ENCODE measurements around the gene FIBP. TPM values are rescaled to one million over a fixed set of nuclear protein-coding genes. Genes with fewer than 3 reads are reported as not detected.

FIBP gene
- total and polyA plus RNA-seq, 5 donors: 37.8 to 46.6 (median 41.8) TPM

DNA sequence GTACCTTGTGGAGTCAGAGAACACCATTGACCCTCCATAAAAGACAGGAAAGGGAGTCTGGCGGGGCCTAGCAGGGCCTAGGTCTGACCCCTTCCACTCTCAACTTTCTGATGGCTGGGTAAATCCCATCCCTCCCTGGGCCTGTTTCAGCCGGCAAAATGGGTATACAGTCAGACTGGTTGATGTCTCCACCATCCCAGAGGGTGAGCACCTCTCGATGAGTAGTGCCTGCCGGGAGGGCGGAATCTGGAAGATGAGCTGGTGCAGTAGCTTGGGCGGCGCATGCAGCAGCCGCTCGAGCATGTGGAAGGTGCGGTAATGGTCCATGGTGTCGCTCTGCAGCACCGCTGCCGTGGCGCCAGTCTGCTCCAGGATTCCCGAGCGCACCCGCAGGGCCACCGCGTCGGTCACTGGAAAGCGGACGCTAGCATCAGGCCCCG lies 528 bp downstream of the FIBP start:
- DNase-seq: no peak
- peaks cover 6% of the 10 kb centered on the region for H3K4me1 ChIP-seq (ENCODE audit: control insufficient read depth, insufficient read depth, low read length)
- H3K9me3 ChIP-seq (ENCODE audit: control insufficient read depth, low read length): no peaks in the 10 kb centered on the region
- no peaks in the 10 kb centered on the region for H3K27me3 ChIP-seq (ENCODE audit: control insufficient read depth, insufficient read depth)
- no peak for ATAC-seq
- H3K4me3 ChIP-seq (ENCODE audit: low read length): peak overlapping the region; percentile 55
- peak overlapping the region; percentile 49 for H3K27ac ChIP-seq (ENCODE audit: low read length)
- intact Hi-C loops (cut with DNase I): loop anchor here in 2 of 4 donors (5.0 to 10.0 kb wide), 3 partner anchors 75 to 100 kb away; partner anchors contain the start of gene SART1 (in 2 of the 2)
- WGBS: 3% methylated on average over 23 of the region's 23 CpGs

DNA sequence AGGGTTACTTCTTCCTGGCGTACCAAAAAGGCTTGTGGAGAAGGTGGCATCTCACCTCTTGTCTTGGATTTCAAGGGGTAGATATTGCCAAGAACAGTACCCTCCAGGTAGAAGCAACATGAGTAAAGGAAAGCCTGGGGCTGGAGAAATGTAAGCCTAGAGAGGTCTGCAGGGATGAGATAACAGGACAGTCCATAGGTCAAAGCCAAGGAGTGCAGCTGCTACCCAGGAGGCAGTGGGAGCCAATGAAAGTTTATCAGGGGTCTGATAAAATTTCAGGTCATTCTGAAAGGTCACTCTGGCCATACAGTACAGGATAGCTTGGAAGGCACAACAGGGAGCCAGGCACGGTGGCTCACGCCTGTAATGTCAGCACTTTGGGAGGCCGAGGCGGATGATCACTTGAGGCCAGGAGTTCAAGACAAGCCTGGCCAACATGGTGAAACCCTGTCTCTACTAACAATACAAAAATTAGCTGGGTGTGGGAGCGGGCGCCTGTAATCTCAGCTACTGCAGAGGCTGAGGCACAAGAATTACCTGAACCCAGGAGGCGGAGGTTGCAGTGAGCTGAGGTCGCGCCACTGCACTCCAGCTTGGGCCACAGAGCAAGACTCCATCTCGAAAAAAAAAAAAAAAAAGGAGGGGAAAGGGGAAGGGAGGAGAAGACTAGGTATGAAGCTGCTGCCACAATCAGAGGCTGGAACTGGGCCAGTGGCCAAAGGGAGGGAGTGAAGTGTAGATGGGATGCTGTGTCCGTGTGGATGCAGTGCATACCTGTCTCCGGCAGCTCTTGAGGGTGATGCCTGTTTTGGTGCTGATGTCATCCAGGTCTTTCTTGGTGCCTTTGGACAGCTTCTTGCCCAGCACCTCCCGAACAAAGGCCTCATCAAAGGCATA lies 1.2 kb downstream of the FIBP start:
- WGBS: 76% methylated on average over 14 of the region's 14 CpGs
- ATAC-seq: no peak
- Histone ChIP-seq H3K27me3 (ENCODE audit: control insufficient read depth, insufficient read depth) (no peaks in the 10 kb centered on the region), H3K4me3 (ENCODE audit: low read length) (peak overlapping the region; percentile 55), H3K4me1 (ENCODE audit: control insufficient read depth, insufficient read depth, low read length) (peaks cover 4% of the 10 kb centered on the region), H3K27ac (ENCODE audit: low read length) (peak overlapping the region; percentile 49), H3K9me3 (ENCODE audit: control insufficient read depth, low read length) (no peaks in the 10 kb centered on the region)
- peak in 1 of 3 donors; percentile 71 for DNase-seq
- intact Hi-C loops (cut with DNase I): loop anchor here in 2 of 4 donors (5.0 to 10.0 kb wide), 3 partner anchors 75 to 100 kb away; partner anchors contain the start of gene SART1 (in 2 of the 2)

DNA sequence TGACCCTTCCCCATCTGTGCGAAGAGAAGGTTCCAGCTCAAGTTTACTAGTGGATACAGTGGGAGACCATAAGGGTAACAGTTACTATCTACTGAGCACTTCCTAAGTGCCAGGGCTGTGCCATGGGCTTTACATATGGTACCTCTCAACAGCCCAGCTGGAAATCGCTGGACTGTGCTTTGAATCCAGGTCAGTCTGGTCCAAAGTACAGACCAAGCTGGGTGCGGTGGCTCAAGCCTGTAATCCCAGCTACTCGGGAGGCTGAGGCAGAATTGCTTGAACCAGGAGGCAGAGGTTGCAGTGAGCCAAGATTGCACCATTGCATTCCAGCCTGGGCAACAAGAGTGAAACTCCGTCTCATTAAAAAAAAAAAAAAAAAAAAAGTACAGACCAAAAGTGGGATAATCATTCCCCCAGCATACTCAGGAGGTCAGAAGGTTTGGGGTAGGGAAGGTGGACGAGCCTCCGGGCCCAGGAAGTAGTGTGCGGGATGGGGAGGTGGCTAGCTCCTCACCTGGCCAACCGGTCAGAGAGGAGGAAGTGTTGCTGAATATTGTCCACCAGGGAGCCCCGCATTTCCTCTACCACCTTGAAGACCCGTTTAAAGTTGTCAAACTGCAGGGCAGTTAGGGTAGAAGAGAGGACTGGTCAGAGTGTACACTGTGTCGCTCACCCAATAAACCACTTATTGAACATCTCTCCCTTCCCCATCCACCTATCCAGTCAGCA lies 2.3 kb downstream of the FIBP start:
- intact Hi-C loops (cut with DNase I): loop anchor here in 3 of 4 donors (2.0 to 10.0 kb wide), 5 partner anchors 76 to 105 kb away; partner anchors contain the start of gene SART1 (in 2 of the 3)
- Histone ChIP-seq H3K27me3 (ENCODE audit: control insufficient read depth, insufficient read depth) (no peaks in the 10 kb centered on the region), H3K9me3 (ENCODE audit: control insufficient read depth, low read length) (no peaks in the 10 kb centered on the region), H3K27ac (ENCODE audit: low read length) (no peak overlapping the region), H3K4me3 (ENCODE audit: low read length) (no peak overlapping the region), H3K4me1 (ENCODE audit: control insufficient read depth, insufficient read depth, low read length) (peaks cover 4% of the 10 kb centered on the region)
- no peak for ATAC-seq
- peak in 1 of 3 donors; percentile 31 for DNase-seq
- 92% methylated on average over 12 of the region's 12 CpGs for WGBS

DNA sequence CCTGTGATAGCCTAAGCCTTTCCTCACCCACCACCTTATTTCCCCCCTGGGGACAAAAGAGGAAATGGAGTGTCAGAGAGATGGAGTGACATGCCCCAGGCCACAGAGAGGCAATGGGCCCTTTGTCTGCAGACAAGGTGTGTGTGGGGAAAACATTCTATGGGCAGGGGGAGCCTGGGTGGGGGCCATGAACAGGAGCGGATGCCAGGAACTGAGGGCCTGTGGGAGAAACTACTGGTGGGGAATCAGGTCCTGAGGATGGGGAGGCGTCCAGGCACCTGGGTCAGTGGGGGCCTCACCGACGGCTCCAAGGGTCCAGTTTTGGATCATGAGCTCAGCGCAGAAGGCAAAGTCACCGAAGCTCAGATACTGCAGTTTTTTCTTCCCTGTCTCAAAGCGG lies 3.0 kb downstream of the FIBP start:
- ATAC-seq (no peak), DNase-seq (no peak)
- Histone ChIP-seq H3K9me3 (ENCODE audit: control insufficient read depth, low read length) (no peaks in the 10 kb centered on the region), H3K27me3 (ENCODE audit: control insufficient read depth, insufficient read depth) (no peaks in the 10 kb centered on the region), H3K27ac (ENCODE audit: low read length) (no peak overlapping the region), H3K4me3 (ENCODE audit: low read length) (no peak overlapping the region), H3K4me1 (ENCODE audit: control insufficient read depth, insufficient read depth, low read length) (peaks cover 4% of the 10 kb centered on the region)
- intact Hi-C loops (cut with DNase I): loop anchor here in 3 of 4 donors (2.0 to 10.0 kb wide), 5 partner anchors 77 to 106 kb away; partner anchors contain the start of gene SART1 (in 2 of the 3)
- WGBS: 92% methylated on average over 7 of the region's 7 CpGs

DNA sequence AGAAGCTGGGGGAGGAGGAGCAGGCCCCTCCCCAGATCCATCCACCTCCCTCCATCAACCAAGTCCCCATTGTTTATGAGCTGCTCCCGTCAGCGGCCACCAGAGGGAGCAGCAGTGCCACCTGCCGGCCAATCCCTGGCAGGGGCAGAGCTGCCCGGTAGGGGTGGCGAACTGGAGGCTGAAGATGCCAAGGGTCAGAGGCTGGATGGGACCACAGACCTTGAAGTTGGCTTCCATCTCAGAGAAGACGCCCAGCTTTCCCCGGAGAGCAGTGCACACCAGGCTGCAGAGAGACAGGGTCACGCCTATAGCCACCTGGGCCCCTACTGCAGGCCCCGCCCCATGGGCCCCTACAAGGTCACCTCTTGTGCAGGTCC lies 3.6 kb downstream of the FIBP start:
- intact Hi-C loops (cut with DNase I): loop anchor here (2.0 to 10.0 kb wide), 5 partner anchors 78 to 106 kb away; partner anchors contain the start of gene SART1 (in 2 of the 4)

DNA sequence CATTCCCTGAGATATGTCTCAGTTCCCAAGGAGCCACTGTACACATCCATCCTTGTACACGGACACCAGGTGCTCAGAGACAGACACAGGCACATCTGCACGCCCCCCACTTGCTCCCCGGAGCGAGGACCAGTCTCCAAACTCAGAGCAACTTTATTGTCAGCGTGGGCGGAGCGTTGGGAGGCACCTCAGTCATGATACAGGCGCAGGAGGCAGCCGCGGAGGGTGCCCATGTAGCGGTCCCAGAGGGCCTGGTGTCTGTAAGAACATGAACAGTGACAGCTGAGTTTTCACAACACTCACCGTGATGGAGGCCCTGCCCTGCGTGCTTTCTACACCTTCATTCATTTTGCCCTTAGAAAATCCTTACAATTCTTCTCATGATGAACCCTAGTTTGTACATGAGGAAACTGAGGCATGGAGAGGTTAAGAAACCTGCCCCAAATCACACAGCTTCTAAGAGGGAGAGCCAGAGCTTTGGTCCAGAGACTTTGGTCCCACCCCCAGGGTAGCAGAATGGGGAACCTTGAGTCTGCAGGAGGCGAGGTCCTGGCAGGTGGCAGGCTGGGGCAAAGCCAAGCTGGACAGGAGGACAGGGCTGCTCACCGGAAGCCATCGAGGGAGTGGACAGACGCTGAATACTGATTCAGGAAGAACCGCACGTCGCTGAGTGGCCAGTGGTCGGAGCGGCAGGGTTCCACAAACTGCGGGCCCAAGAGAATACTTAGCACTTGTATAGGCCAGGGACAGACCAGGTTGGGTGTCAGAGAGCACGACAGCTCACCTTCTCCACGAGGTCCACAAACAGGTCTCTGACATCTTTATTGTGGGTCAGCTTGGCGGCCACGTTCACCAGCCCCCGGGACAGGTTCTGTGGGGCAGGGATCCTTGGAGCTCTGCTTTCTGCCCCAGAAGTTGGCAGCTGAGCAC lies 4.2 kb downstream of the FIBP start:
- Histone ChIP-seq H3K4me3 (ENCODE audit: low read length) (no peak overlapping the region), H3K27ac (ENCODE audit: low read length) (no peak overlapping the region), H3K27me3 (ENCODE audit: control insufficient read depth, insufficient read depth) (no peaks in the 10 kb centered on the region), H3K4me1 (ENCODE audit: control insufficient read depth, insufficient read depth, low read length) (no peaks in the 10 kb centered on the region), H3K9me3 (ENCODE audit: control insufficient read depth, low read length) (no peaks in the 10 kb centered on the region)
- ATAC-seq (no peak), DNase-seq (peak in 2 of 3 donors; percentile 0 to 52)
- intact Hi-C loops (cut with DNase I): loop anchor here (2.0 to 10.0 kb wide), 4 partner anchors 81 to 107 kb away; partner anchors contain the start of gene SART1 (in 1 of the 4)
- WGBS: 81% methylated on average over 28 of the region's 28 CpGs

More for the DNA sequence above, 3.6 kb downstream of the FIBP start:
- Histone ChIP-seq H3K4me1 (ENCODE audit: control insufficient read depth, insufficient read depth, low read length) (no peaks in the 10 kb centered on the region), H3K9me3 (ENCODE audit: control insufficient read depth, low read length) (no peaks in the 10 kb centered on the region), H3K27me3 (ENCODE audit: control insufficient read depth, insufficient read depth) (no peaks in the 10 kb centered on the region), H3K4me3 (ENCODE audit: low read length) (no peak overlapping the region), H3K27ac (ENCODE audit: low read length) (peak overlapping the region; percentile 8)
- ATAC-seq: peak; percentile 22 to 23
- peak; percentile 79 to 92 (median 92) for DNase-seq
- WGBS: 25% methylated on average over 9 of the region's 9 CpGs

DNA sequence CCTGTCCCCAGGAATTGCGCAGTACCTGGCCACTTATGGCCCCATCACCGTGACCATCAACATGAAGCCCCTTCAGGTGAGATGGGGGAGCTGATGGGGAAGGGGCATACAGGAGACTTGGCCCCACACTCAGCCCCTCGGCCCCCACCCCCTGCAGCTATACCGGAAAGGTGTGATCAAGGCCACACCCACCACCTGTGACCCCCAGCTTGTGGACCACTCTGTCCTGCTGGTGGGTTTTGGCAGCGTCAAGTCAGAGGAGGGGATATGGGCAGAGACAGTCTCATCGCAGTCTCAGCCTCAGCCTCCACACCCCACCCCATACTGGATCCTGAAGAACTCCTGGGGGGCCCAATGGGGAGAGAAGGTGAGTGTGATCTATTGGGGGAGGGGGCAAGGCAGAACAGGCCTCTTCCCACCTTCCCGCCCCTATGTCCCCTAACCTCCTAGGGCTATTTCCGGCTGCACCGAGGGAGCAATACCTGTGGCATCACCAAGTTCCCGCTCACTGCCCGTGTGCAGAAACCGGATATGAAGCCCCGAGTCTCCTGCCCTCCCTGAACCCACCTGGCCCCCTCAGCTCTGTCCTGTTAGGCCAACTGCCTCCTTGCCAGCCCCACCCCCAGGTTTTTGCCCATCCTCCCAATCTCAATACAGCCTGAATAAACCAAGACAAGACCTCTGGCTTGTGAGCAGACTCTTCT lies 5.1 kb downstream of the FIBP start:
- WGBS: 92% methylated on average over 13 of the region's 13 CpGs
- Histone ChIP-seq H3K27me3 (ENCODE audit: control insufficient read depth, insufficient read depth) (no peaks in the 10 kb centered on the region), H3K4me3 (ENCODE audit: low read length) (no peak overlapping the region), H3K27ac (ENCODE audit: low read length) (no peak overlapping the region), H3K9me3 (ENCODE audit: control insufficient read depth, low read length) (no peaks in the 10 kb centered on the region), H3K4me1 (ENCODE audit: control insufficient read depth, insufficient read depth, low read length) (no peaks in the 10 kb centered on the region)
- DNase-seq (no peak), ATAC-seq (no peak)
- intact Hi-C loops (cut with DNase I): loop anchor here in 2 of 4 donors (5.0 to 10.0 kb wide), 2 partner anchors 82 to 104 kb away; partner anchors contain the start of gene SART1 (in 1 of the 2)

DNA sequence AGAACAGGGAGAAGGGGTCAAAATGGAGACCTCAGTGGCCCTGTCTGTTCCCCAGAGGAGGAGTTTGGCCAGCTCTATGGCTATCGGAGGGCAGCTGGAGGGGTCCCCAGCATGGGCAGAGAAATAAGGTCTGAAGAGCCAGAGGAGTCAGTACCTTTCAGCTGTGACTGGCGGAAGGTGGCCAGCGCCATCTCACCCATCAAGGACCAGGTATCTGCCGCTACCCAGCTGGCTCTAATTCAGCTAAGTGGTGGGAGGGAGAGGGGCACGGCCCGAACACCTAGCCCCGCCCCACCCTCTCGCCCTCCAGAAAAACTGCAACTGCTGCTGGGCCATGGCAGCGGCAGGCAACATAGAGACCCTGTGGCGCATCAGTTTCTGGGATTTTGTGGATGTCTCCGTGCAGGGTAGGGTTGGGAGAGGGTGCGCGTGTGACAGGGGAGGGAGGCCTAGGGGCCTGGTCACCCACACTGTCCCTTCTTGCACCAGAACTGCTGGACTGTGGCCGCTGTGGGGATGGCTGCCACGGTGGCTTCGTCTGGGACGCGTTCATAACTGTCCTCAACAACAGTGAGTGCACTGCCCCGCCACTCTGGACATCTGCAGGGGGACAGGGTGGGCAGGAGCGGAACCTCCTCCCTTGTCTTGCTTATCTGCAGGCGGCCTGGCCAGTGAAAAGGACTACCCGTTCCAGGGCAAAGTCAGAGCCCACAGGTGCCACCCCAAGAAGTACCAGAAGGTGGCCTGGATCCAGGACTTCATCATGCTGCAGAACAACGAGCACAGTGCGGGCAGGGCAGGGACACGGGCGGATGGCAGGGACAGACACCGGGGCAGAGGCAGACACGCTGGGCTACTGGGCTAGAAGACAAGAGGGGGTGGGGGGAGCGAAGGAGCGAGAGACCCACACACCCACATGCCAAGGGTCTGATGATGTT lies 5.9 kb downstream of the FIBP start:
- 90% methylated on average over 30 of the region's 30 CpGs for WGBS
- DNase-seq: peak in 2 of 3 donors; percentile 12 to 36

More for the DNA sequence above, 5.9 kb downstream of the FIBP start:
- Histone ChIP-seq H3K27me3 (ENCODE audit: control insufficient read depth, insufficient read depth) (no peaks in the 10 kb centered on the region), H3K4me1 (ENCODE audit: control insufficient read depth, insufficient read depth, low read length) (no peaks in the 10 kb centered on the region), H3K4me3 (ENCODE audit: low read length) (no peak overlapping the region), H3K27ac (ENCODE audit: low read length) (no peak overlapping the region), H3K9me3 (ENCODE audit: control insufficient read depth, low read length) (no peaks in the 10 kb centered on the region)
- intact Hi-C loops (cut with DNase I): loop anchor here in 2 of 4 donors (5.0 to 10.0 kb wide), 2 partner anchors 82 to 105 kb away; partner anchors contain the start of gene SART1 (in 1 of the 2)
- ATAC-seq: no peak
